GM19397 (cell line): ENCODE data around the gene TAS2R4.
"Not testable (repeated sequence)": the region's sequence is repeated elsewhere in the genome, so short reads cannot be mapped to it uniquely, and the experiment has no call there.

Source experiments
- ATAC-seq: cut with Tn5 transposase; IDR thresholded peaks from one replicate; pipeline ENCODE4 v1.9.1; 2021; ENCODE audit warnings: mild to moderate bottlenecking, moderate library complexity; ENCODE audit not compliant: unreplicated experiment

Gene TAS2R4

DNA sequence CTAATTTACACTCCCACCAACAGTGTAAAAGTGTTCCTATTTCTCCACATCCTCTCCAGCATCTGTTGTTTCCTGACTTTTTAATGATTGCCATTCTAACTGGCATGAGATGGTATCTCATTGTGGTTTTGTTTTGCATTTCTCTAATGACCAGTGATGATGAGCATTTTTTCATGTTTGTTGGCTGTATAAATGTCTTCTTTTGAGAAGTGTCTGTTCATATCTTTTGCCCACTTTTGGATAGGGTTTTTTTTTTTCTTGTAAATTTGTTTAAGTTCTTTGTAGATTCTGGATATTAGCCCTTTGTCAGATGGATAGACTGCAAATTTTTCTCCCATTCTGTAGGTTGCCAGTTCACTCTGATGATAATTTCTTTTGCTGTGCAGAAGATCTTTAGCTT lies 46.0 kb downstream of the TAS2R4 start:
- ATAC-seq: not testable (repeated sequence)
